HepG2 (cell line): ENCODE data around the gene TMEM273. TPM values are rescaled to one million over a fixed set of nuclear protein-coding genes. Genes with fewer than 3 reads are reported as not detected.

Source experiments
- ATAC-seq: fragments of 200-7000 bp; cut with Tn5 transposase; 3 replicates; pipeline ENCODE4 v1.9.1; 2020; ENCODE audit warnings: mild to moderate bottlenecking, moderate library complexity
- BruUV-seq: library from RNA; stranded (reverse); fragments of 400-500 nt; replicated peaks from 2 replicates; lab custom pipeline; 2021; lab: Mats Ljungman, UMichigan
- CTCF ChIA-PET: fragments of 300-600 bp; formaldehyde crosslinking; extraction: SDS; loops from one replicate; lab custom pipeline; 2021; ENCODE audit warnings: low total read pairs, inconsistent platforms, low intra/inter-chr PET ratio; lab: Yijun Ruan, JAX
- POLR2A ChIA-PET: fragments of 350-600 bp; sonication (Branson Sonifier 250); formaldehyde crosslinking; loops from one replicate; lab custom pipeline; 2020; ENCODE audit warnings: antibody characterized with exemption, inconsistent platforms; lab: Yijun Ruan, JAX
- DNase-seq: peaks from one replicate; pipeline ENCODE4 v3.0.0-alpha.2; 2015; ENCODE audit warnings: low spot score
- FAIRE-seq: peaks from 3 replicates; lab custom pipeline; 2011; peaks lifted over from hg19 to GRCh38; lab: Jason Lieb, UNC
- H2AFZ ChIP-seq: one replicate; pipeline ENCODE4 v1.6.1; 2011; ENCODE audit warnings: low read length, inconsistent platforms
- H3K27ac ChIP-seq: fragments of 300-600 bp; 3 replicates; pipeline ENCODE4 v1.8.0; 2011; ENCODE audit warnings: mixed run types, mild to moderate bottlenecking, mixed read lengths, low read length, inconsistent platforms; ENCODE audit not compliant: insufficient read depth; ENCODE audit errors: extremely low read length
- H3K27me3 ChIP-seq, 2 experiments: fragments of 200-600 bp in 1 of 2; 2 replicates in 1 of 2; 3 replicates in 1 of 2; pipeline versions ENCODE4 v1.6.0 to v1.8.0; 2011; ENCODE audit warnings: low read length in 2 of 2, mild to moderate bottlenecking in 2 of 2, moderate library complexity in 2 of 2, inconsistent platforms in 1 of 2; ENCODE audit not compliant: insufficient read depth in 2 of 2, control insufficient read depth in 1 of 2
- H3K36me3 ChIP-seq, 2 experiments: fragments of 200-600 bp in 1 of 2; replicated peaks in 1 of 2; 2 replicates in 1 of 2; 3 replicates in 1 of 2; pipeline versions ENCODE4 v1.5.1 to v1.8.0; 2011; ENCODE audit warnings: low read length in 2 of 2, inconsistent platforms in 1 of 2; ENCODE audit not compliant: insufficient read depth in 2 of 2, control insufficient read depth in 1 of 2
- H3K4me1 ChIP-seq: 2 replicates; pipeline ENCODE4 v1.5.1; 2012; ENCODE audit warnings: low read length, inconsistent platforms; ENCODE audit not compliant: insufficient read depth
- H3K4me2 ChIP-seq: 2 replicates; pipeline ENCODE4 v1.6.0; 2011; ENCODE audit warnings: low read depth, low read length, inconsistent platforms
- H3K4me3 ChIP-seq, 3 experiments: fragments of 200-600 bp in 1 of 3; sonication (generic), shearing (Covaris generic) in 1 of 3; replicated peaks in 1 of 3; 2 replicates each; pipeline ENCODE4 v1.5.1; 2011 to 2016; ENCODE audit warnings: low read length in 3 of 3, inconsistent platforms in 2 of 3, low read depth in 2 of 3, mild to moderate bottlenecking in 2 of 3, control low read depth in 1 of 3, mixed read lengths in 1 of 3; ENCODE audit not compliant: insufficient read depth in 1 of 3
- H3K79me2 ChIP-seq: one replicate; pipeline ENCODE4 v1.6.1; 2011; ENCODE audit warnings: low read length, inconsistent platforms; ENCODE audit not compliant: insufficient read depth
- H3K9ac ChIP-seq: 2 replicates; pipeline ENCODE4 v1.6.0; 2011; ENCODE audit warnings: mild to moderate bottlenecking, low read depth, low read length, inconsistent platforms; ENCODE audit not compliant: insufficient read depth
- H3K9me3 ChIP-seq: 2 replicates; pipeline ENCODE4 v1.5.1; 2012; ENCODE audit warnings: mild to moderate bottlenecking, low read length
- H4K20me1 ChIP-seq: 2 replicates; pipeline ENCODE4 v1.6.0; 2011; ENCODE audit warnings: inconsistent platforms, mild to moderate bottlenecking, low read length, moderate library complexity; ENCODE audit not compliant: insufficient read depth
- ATF7-NPFF ChIP-seq: sonication (generic); formaldehyde crosslinking; IDR thresholded peaks from 2 replicates; pipeline ENCODE4 v1.8.1; 2023; ENCODE audit warnings: mild to moderate bottlenecking, low read depth, missing genetic modification reagents, moderate library complexity
- FOSL2 ChIP-seq: sonication (generic); formaldehyde crosslinking; IDR thresholded peaks from 2 replicates; pipeline ENCODE4 v1.4.0; 2020; ENCODE audit warnings: missing genetic modification reagents
- FOXP4 ChIP-seq: sonication (generic); formaldehyde crosslinking; IDR thresholded peaks from 2 replicates; pipeline ENCODE4 v1.4.0; 2020; ENCODE audit warnings: missing genetic modification reagents
- GLI4 ChIP-seq: sonication (generic); formaldehyde crosslinking; IDR thresholded peaks from 2 replicates; pipeline ENCODE4 v1.5.1; 2020; ENCODE audit warnings: missing genetic modification reagents, mild to moderate bottlenecking, moderate library complexity, borderline replicate concordance
- MEIS2 ChIP-seq: sonication (generic); formaldehyde crosslinking; IDR thresholded peaks from 2 replicates; pipeline ENCODE4 v1.9.0; 2021; ENCODE audit warnings: mild to moderate bottlenecking, missing genetic modification reagents
- NAIF1 ChIP-seq: sonication (generic); formaldehyde crosslinking; IDR thresholded peaks from 2 replicates; pipeline ENCODE4 v1.5.0; 2020; ENCODE audit warnings: mild to moderate bottlenecking, missing genetic modification reagents, borderline replicate concordance
- PCBP2 ChIP-seq: fragments of 200-400 bp; formaldehyde crosslinking; optimal IDR thresholded peaks from 2 replicates; pipeline ENCODE3; 2018; ENCODE audit warnings: low read length, low read depth; ENCODE audit not compliant: poor library complexity, severe bottlenecking
- PLRG1 ChIP-seq: fragments of 450-650 bp; conservative IDR thresholded peaks from 2 replicates; pipeline ENCODE4 v1.6.1; 2016
- POLR2G ChIP-seq: fragments of 200-400 bp; formaldehyde crosslinking; IDR thresholded peaks from 2 replicates; pipeline ENCODE4 v1.6.1; 2018; ENCODE audit warnings: mild to moderate bottlenecking, low read depth, low read length, moderate library complexity
- RORA ChIP-seq: sonication (generic); formaldehyde crosslinking; IDR thresholded peaks from 2 replicates; pipeline ENCODE4 v1.5.0; 2020; ENCODE audit warnings: mild to moderate bottlenecking, missing genetic modification reagents, moderate library complexity
- YEATS4 ChIP-seq: sonication (generic); formaldehyde crosslinking; IDR thresholded peaks from 2 replicates; pipeline ENCODE4 v1.4.0; 2020; ENCODE audit warnings: missing genetic modification reagents, borderline replicate concordance
- ZFAT ChIP-seq: sonication (generic); formaldehyde crosslinking; conservative IDR thresholded peaks from 2 replicates; pipeline ENCODE4 v1.8.1; 2023; ENCODE audit warnings: missing genetic modification reagents, inconsistent platforms
- ZNF235 ChIP-seq: sonication (generic); formaldehyde crosslinking; IDR thresholded peaks from 2 replicates; pipeline ENCODE4 v1.8.1; 2023; ENCODE audit warnings: mild to moderate bottlenecking, missing genetic modification reagents, borderline replicate concordance
- ZNF788 ChIP-seq: sonication (generic); formaldehyde crosslinking; IDR thresholded peaks from 2 replicates; pipeline ENCODE4 v1.5.0; 2020; ENCODE audit warnings: mild to moderate bottlenecking, missing genetic modification reagents, borderline replicate concordance
- WGBS: methylation state at CpG from one replicate; pipeline ENCODE4 v1.1.6; 2017; ENCODE audit warnings: low lambda C conversion rate; 5-methylcytosine and 5-hydroxymethylcytosine counted together
- in situ Hi-C: cut with HindIII; loops from 2 replicates; pipeline ENCODE4 v1.10.0; 2017; ENCODE audit warnings: low pct_unique_long_range_greater_than_20kb; ENCODE audit not compliant: extremely low pct_ligation_motif_present
- intact Hi-C: fragments of 100-400 bp; cut with micrococcal nuclease; formaldehyde crosslinking; loops from one replicate; pipeline ENCODE4 v1.10.0; 2022; ENCODE audit not compliant: unreplicated experiment
- polyA plus RNA-seq, 8 experiments: library from polyadenylated mRNA; depleted of rRNA in 3 of 8; stranded (reverse) in 7 of 8; unstranded in 1 of 8; fragments of >200 nt; fragmentation: Illumina TruSeq in 4 of 8; extraction: Trizol in 4 of 8; gene quantifications; 2 replicates each; pipeline versions ENCODE4 v1.2.1 to v1.2.3, GENCODE V29; 2011 to 2016; ENCODE audit warnings: low read depth in 4 of 8, missing spikeins in 1 of 8, mixed read lengths in 1 of 8; ENCODE audit not compliant: insufficient read depth in 1 of 8
- total RNA-seq, 5 experiments: library from RNA; depleted of rRNA; stranded (reverse); fragments of >200 nt; fragmentation: Illumina TruSeq; extraction: Trizol; gene quantifications; 2 replicates each; pipeline ENCODE4 v1.2.3, GENCODE V29; 2016; ENCODE audit warnings: low read depth in 1 of 5

TMEM273 gene
- total and polyA plus RNA-seq, 2 of the 13 experiments (the other 11 are each of a cell fraction or from before 2014, with no cell fraction given): not detected

GRCh38 chr10:49227406-49227805, 39.2 kb upstream of the TMEM273 start:
- Histone ChIP-seq H4K20me1 (no peaks in the 10 kb centered on the region), H3K79me2 (no peaks in the 10 kb centered on the region), H3K36me3 (no peaks in the 10 kb centered on the region), H3K4me2 (no peak overlapping the region), H3K4me1 (no peaks in the 10 kb centered on the region), H3K4me3 (no peak overlapping the region), H3K9me3 (no peaks in the 10 kb centered on the region), H2AFZ (no peak overlapping the region), H3K9ac (no peak overlapping the region), H3K27ac (no peak overlapping the region), H3K27me3 (peaks cover 0 to 2% of the 10 kb centered on the region in 2 experiments; a peak in 2 of 5 replicates)
- ChIA-PET POLR2A (no interaction called here), CTCF (no interaction called here)
- DNase-seq (no peak), FAIRE-seq (no peak), ATAC-seq (no peak)
- TF ChIP-seq PLRG1 (no peak), FOXP4 (no peak), ATF7-NPFF (no peak), MEIS2 (CRISPR knock-in tag) (no peak), ZNF788 (CRISPR knock-in tag) (no peak), GLI4 (CRISPR knock-in tag) (no peak), NAIF1 (CRISPR knock-in tag) (no peak), ZNF235 (no peak), RORA (CRISPR knock-in tag) (no peak), YEATS4 (CRISPR knock-in tag) (no peak), PCBP2 (no peak), POLR2G (no peak), FOSL2 (CRISPR knock-in tag) (no peak), ZFAT (CRISPR knock-in tag) (no peak)
- BruUV-seq: no TSS peak
- WGBS: no CpG with 5 or more reads among the region's 5 CpGs
- in situ Hi-C loops (no loop called here), intact Hi-C loops (no loop called here)
